HG03280 (cell line): ENCODE measurements around the gene TMEM203.

Experiments
- ATAC-seq: cut with Tn5 transposase; IDR thresholded peaks from one replicate; pipeline ENCODE4 v1.9.1; 2021; ENCODE audit warnings: mild to moderate bottlenecking, moderate library complexity; ENCODE audit not compliant: unreplicated experiment

TMEM203 gene

DNA sequence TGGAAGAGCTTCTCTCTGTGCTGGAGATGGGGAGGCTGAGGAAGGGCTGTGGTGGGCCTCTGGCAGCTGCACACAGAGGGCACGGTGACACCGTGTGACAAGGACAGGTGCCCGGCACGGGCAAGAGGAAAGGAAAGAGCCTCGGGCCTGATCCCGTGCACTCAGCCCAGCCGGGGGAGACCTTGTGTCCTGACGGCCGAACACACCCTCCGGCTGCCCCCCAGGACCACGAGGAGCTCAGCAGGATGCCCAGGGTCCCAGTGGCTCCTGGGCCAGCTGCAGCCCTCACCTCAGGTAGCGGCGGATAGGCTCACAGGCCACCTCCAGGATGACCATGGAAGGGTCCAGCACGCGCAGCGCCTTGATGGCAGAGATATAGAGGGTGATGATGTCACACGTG lies 22.6 kb downstream of the TMEM203 start:
- no peak for ATAC-seq

DNA sequence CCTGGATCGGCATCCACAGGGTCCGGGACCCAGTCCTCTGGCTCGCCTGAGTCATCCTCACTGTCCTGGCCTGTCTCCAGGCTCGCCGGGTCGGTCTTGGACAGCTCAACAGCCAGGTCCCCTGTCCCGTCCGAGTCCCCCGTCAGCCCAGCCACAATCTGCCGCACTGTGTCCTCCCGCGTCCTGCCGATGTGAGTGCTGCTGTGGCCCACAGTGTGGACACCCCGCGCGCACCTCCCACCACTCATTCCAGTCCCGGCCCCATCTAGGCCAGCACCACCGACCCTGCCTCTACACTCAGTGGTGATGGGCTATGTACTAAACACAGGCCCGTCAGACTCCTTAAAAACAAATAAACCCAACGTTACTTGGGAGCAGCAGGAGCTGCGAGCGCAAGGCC lies 23.8 kb downstream of the TMEM203 start:
- ATAC-seq: no peak

DNA sequence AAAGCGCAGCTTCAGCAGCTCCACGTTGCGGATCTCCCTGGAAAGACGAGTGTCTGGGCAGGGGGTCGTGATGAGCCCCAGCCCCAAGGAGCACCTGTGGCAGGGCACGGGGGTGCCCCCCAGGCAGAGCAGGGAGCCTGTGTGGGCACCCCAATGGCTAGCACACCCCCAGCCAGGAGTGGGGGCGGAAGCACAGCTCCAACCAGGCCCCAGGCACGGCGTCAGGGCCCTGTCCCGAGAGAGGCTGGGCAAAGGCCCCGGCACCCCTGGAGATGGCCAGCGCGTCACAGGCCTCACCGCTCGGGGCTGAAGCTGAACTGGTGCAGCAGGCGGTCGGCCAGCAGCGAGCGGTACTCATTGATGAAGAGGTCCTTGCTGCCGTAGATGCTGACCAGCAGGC lies 25.0 kb downstream of the TMEM203 start:
- no peak for ATAC-seq

DNA sequence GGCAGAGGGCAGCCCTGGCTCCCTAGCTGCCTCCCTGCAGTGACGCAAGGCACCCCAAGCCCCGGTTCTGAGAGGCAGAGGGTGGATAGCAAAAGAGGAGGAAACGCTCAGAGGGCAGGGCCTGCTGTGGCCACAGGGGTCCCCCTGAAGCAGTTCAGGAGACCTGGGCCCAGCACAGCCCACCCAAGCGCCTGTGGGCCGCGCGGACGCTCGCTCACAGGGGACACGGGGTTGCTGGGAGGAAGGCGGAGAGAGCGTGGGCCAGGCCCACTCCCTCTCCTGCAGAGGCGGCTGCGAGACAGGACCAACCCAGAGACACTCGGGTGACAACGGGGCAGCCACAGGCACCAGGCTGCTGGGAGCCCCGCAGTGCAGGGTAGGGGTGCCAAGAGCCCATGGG lies 25.7 kb downstream of the TMEM203 start:
- no peak for ATAC-seq

DNA sequence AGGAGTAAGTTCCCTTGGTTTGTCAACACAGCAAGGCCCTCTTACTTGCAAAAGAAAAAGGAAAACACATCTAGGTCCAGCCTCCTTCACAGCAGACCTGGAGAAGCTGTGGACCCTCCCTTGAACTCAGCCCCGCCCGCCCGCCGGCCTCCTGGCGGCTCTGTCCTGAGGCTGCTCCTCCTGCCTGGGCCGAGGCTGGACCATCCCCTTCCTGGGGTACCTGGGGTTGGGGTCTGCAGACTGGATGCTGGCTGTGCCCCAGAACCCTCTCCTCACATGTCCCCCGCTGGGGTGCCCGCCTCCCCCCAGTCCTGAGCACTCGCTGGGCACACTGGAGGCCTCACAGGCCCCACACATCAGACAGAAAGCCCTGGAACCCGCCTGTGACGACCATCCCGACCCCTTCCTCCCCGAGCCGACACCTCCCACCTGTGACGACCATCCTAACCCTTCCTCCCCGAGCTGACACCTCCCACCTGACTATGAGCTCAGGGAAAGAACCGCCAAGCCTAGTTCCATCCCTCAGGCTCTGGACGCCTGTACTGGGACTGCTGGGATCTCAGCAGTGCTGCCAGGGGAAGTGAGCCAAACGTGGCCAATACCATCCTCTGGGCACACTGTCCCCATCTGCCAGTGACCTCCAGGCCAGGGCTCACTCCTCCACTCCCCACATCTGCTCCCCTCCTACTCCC lies 26.4 kb downstream of the TMEM203 start:
- ATAC-seq: no peak

DNA sequence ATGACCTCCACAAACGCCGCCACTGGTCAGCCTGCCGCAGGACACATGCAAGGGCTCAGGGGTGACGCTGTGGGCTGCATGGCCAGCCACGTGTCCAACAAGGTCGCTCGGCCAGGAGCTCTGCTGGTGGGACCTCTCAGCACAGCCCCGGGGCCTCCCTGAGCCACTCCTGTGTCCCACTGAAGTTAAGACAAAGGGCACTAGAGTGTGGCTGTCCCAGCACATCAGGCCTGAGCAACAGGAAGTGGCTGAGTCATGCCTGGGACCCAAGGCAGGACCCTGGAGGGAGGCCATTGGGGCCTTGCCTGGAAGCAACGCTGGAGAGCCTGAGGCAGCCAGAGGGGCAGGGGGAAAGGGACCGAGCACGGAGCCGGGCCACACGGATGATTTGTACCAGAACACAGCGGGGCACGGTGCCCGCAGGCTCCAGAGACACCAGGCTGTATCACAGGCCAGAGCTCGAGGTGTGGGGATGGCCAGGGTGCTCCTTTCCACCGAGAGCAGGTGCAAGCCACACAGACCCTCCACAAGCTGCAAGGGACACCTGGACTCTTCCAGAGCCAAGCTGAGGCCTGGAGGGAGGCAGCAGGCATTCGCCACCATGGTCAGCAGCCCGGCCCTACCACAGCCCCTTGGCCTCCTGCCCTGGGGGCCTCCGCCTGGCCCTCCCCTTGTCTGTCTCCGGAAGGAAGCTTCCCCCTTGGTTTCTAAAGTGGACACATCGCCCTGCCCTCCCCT lies 27.1 kb downstream of the TMEM203 start:
- ATAC-seq: no peak

DNA sequence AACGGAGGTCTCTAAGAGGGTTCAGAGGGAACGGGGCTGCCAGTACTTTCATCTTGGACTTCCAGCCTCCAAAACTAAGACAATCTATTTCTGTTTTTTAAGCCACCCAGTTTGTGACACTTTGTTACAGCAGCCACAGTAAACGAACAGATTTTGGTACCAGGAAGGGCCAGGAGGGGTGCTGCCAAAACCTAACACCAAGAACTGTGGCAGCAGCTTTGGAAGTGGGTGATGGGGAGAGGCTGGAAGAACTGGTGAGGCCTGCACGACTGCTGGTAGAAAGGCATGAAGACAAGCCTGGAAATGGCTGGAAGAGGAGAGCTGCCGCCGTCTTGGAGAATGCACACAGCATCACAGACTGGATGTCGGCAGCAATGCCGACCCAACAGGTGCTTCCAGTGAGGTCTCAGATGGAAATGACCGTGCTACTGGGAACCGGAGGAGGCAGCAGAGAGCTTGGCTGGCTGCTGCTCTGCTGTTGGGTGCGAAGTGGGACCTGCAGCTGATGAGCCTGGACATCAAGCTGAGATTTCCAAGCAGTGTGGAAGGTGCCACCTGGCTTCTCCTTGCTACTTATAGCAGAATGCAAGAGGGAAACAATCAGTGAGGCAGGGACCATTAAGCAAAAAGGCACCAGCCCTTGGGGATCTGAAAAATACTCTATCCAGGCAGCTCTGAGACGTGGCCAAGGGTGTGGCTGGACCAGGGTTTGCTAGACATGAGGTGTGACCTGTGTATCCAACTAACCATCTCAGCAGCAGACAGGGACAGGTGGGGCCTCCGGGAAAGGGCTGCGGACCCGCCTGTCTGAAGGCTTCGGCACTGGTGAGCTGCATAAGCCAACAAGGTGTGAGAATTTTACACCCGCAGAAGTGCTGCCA lies 28.9 kb downstream of the TMEM203 start:
- no peak for ATAC-seq

DNA sequence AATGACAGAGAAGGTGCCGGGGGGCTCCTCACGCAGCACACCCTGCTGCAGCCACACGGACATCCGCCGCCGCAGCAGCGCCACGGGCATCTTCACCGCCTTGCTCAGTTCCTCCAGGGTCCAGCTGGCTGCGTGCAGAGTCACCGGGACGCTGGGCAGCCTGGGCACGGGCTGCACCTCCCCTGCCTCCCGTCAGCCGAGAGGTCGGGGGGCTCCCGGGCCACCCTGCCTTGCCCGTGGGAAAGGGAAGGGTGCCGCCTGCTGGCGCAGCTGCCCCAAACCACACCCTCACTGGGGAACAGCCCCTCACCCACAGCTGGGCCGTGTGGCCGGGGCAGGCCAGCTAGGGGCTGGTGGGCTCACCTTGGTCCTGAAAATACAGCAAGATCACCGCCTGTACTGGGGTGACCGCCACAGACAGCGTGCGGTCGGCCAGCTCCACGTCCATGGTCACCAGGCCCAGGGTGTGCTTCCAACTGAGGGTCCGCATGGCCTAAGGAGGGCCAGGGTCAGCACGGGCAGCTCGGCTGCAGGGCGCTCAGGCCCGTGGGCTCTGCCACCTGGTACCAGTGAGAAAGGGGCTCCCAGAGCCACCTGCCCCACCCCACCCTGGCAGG lies 30.0 kb downstream of the TMEM203 start:
- no peak for ATAC-seq

DNA sequence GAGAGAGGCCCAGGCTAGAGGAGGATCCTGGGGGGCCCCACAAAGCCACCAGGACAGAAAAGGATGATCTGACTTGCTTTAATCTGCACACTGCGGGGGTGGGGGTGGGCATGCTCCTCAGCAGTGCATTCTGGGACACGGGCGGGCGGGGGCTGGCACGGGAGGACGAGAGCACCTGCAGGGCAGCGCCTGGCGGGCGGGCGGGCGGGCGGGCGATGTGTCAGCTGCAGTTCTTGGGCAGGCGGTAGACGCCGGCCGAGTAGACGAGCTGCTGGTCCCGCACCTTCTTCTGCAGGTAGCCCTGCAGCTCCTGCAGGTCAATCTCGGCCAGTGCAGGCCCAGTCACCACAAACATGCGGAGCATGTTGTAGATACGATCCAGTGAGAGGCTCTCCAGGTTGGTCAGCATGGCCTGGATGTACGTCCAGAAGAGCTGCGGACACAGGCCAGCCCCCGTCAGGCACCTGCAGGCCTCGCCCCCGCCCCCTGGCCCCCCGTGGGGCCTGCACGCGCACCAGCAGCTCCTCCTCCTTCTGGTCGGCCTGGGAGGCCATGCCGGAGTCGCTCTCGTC lies 30.6 kb downstream of the TMEM203 start:
- no peak for ATAC-seq

DNA sequence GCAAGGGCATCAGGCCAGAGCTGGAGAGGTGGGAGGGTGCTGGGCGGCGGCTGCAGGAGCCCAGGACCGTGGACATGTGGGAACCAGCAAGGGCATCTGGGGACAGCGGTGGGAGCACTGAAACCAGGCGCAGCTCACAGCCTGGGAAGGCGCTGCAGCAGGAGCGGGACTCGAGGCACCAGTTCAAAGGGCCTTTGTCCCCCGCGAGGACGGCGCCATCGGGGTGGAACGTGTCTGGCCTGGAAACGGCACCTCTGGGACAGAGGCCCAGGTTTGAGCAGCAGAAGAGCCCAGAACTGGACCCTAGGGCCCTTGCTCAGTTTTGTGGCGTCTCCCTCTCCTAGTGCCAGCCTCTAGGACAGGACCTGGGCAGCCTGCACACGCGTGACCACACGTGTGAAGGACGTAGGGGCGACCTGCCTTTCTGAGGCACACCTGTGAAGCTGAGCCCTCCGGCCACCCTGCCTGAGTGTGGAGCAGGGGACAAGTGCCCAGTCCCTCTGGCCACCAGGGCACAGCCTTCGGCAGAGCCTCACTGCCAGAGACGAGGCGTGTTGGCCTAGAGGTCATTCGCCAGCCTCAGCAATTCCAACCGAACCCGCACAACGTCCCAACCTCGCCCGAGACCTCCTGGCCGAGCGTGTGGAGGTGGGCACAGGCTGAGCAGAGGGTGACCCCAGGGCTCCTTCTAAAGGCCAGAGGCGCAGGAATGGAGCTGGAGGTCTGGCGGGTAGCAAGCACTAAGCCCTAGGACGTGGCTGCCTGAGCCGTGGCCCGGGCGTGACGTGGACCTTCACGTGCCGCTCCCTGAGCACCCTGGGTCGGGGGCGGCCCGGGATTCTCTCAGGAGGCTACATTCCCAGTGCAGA lies 31.4 kb downstream of the TMEM203 start:
- no peak for ATAC-seq

DNA sequence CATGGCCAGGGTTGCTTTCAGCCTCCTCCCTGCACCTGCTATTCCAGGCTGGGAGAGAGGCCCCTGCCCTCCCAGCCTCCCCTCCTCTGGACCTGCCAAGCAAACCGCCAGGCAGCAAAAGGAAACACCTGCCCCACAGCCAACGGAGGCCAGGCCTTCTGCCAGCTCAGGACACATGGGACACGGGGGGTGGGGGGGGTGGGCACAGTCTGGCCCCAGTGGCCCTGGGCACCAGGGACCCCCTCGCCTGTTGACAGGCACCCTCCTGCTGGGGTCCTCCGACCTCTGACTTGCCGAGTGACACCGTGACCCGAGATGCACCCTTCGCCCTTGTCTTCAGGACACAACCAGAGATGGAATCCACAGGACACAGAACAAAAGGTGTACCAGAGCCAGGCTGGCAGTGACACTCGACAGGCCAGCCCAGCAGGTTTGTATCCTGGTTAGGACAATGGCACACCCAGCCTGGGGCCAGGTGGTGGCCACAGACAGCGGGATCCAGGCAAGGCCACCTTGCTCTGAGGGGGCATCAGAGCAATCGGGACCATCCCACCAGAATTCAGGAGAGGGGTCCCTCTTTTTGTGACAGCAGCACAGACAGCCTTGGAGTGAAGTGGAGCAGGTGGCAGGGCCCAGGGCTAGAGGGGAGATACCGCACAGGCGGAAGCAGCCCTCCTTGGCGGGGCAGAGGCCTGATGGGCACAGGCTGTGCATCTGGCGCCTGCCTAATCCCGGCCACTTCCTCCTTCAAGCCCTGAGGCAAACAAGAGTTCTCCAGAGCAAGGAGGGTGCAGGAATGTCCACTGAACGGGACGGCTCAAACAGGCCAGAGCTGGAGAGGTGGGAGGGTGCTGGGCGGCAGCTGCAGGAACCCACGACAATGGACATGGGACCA lies 32.3 kb downstream of the TMEM203 start:
- ATAC-seq: no peak

DNA sequence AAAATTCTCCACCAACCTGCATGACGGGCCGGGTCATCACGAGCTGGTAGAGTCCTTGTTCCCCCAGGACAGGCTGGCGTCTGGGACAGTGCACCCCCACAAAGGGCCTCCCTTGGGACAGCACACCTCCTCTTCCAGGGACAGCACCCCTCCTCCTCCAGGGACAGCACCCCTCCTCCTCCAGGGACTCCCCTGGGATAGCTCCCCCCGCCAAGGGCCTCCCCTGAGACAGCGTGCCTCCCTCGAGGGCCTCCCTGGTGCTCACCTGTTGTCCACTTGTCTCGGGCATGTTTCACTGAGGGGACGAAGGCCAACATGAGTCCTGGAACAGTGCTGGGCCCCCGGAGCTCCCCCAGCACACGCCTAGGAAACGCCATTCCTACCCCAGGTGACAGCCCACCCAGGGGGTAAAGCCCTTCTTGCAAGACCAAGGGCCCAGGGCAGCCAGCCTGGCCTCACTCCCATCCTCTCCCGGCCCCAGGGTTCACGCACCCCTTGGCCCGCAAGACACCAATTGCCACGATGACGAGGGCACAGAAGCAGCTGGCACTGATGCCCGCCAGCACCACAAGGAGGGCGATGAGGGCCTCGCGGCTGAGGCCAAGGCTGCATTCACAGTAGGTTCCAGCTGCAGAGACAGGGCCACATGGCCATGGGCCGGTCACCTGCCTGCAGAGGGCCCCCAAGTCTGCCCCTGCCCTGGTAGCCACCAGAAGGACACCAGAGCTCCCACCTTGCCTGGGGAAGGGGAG lies 34.1 kb downstream of the TMEM203 start:
- ATAC-seq: no peak

DNA sequence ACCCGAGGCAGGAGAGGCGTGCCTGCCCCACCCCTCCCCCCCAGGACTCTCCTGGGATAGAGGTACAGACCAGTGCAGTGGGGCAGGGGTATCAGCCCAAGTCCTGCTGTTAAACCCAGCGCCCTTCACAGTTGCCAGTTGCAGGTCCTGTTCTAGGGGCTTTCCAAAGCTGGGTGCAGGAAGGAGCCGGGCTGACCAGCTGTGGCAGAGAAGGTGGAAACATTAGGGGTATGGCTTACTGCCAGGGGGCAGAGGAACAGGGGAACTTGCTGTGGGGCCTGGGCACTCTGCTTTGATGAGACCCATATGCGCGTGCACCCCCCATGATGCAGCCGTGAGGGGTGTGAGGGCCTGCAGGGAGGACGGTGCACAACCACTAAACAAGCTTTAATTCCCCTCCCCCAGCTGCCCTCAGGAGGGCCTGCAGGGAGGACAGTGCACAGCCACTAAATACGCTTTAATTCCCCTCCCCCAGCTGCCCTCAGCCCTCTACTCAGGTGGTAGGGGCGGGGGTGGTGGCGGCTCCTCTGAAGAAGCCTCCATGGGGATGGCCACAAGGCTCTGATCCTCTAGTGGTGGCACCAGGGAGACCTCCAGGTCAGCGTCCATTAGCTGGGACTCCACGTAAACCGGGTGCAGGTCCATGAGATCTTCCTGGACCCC lies 34.8 kb downstream of the TMEM203 start:
- no peak for ATAC-seq

DNA sequence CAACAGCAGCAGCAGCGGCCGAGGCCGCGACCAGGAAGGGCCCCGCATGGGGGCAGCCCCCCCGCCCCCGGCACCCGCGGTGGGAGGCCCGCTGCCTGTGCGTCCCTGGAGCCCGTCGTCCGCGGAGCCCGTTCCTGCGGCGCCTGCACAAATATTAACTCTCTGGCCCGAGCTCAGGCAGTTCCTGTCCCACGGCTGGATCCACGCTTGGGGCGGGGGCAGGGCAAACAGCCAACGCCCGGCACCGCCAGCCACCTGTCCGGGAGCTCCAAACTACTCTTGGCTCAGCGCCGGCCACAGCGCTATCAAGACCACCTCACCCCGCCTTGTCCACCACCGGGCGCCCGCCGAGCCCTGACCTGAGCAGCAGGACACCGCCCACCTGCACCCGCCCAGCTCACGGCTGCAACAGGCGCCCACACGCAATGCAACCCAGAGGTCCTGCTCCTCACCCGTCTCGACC lies 35.5 kb downstream of the TMEM203 start, which contains the start of gene LRRC26:
LRRC26 (minus strand) TSS at position 156 of the 463 bp plus-strand sequence; CDS start at position 48, 108 bp downstream.
- no peak for ATAC-seq

DNA sequence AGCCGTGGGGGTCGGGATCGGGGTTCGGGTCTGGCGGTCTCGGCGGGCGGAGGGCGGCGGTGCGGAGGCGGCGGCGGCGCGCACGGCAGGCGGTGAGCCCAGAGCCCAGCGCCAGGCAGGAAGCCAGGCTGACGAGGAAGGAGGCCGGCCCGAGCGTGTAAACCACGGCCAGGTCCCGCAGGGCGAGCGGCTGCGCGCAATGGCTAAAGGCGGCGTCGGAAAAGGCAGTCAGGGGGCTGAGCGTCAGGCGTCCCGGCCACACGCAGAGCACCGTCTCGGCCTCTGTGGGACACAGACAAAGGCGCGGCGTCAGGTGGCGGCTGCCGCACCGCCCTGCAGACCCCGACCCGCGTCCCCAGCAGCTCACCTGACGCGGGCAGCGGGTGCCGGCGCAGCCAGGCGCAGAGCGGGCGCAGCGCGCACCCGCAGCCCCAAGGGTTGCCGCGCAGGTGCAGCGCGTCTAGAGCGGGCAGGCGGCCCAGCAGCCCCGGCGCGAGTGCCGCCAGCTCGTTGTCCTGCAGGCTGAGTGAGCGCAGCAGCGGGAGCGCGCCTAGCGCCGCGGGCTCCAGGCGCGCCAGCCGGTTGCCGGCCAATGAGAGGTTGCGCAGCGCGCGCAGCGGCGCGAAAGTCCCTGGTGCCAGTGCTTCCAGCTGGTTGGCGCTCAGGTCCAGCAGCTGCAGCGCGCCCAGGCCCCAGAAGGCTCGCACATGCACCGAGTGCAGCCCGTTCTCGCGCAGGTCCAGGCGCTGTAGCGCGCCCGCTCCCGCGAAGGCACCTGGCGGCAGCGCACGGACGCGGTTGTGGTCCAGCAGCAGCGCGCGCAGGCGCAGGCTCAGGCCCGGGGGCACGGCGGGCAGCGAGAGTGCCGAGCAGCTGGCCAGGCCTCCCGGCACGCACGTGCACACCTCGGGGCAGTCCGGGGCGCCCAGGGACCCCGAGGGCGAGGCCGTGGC lies 36.3 kb downstream of the TMEM203 start:
- no peak for ATAC-seq

DNA sequence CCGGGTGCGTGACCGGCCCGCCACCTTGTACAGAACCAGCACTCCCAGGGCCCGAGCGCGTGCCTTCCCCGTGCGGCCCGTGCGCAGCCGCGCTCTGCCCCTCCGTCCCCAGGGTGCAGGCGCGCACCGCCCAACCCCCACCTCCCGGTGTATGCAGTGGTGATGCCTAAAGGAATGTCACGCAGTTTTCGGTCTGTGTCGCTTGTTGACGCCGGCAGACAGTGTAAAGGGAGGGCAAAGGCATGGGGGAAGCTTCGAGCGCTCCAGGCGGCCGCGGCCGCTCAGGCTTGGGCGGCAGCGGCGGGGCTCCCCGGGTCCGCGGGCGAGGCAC lies 36.9 kb downstream of the TMEM203 start:
- ATAC-seq: no peak
